Raji (cell line): Measurements from ENCODE around the gene MLST8.

Experiments
- POLR2A ChIP-seq: IDR thresholded peaks from 2 replicates; pipeline ENCODE4 v1.6.1; 2011; ENCODE audit warnings: low read depth, low read length, control low read depth; ENCODE audit not compliant: insufficient read depth

MLST8 gene

GRCh38 chr16:2226245-2226793 is 21.1 kb downstream of the MLST8 start:
- no peak for TF ChIP-seq POLR2A

GRCh38 chr16:2226918-2227317 is 21.7 kb downstream of the MLST8 start:
- no peak for TF ChIP-seq POLR2A

GRCh38 chr16:2228161-2228824 is 23.0 kb downstream of the MLST8 start:
- TF ChIP-seq POLR2A: no peak

GRCh38 chr16:2229091-2229490 is 23.8 kb downstream of the MLST8 start:
- TF ChIP-seq POLR2A: no peak

GRCh38 chr16:2229632-2230250 is 24.5 kb downstream of the MLST8 start:
- no peak for TF ChIP-seq POLR2A

GRCh38 chr16:2230376-2230775 is 25.1 kb downstream of the MLST8 start:
- no peak for TF ChIP-seq POLR2A

- no peak for TF ChIP-seq POLR2A
These were observed 26.0 kb downstream of the MLST8 start for GRCh38 chr16:2231016-2231931.

- TF ChIP-seq POLR2A: no peak
These were observed 27.1 kb downstream of the MLST8 start for GRCh38 chr16:2232094-2232990.

- no peak for TF ChIP-seq POLR2A
These were observed 28.0 kb downstream of the MLST8 start for GRCh38 chr16:2233046-2233775.

GRCh38 chr16:2233872-2234812 is 28.9 kb downstream of the MLST8 start:
- TF ChIP-seq POLR2A: no peak

- no peak for TF ChIP-seq POLR2A
These were observed 29.5 kb downstream of the MLST8 start for GRCh38 chr16:2234813-2235170.

- TF ChIP-seq POLR2A: no peak
These were observed 30.0 kb downstream of the MLST8 start for GRCh38 chr16:2235234-2235651.
